ENCODE measurements around the gene CD58.
"Not testable (repeated sequence)": the region's sequence is repeated elsewhere in the genome, so short reads cannot be mapped to it uniquely, and the experiment has no call there.

The CD58 gene

DNA sequence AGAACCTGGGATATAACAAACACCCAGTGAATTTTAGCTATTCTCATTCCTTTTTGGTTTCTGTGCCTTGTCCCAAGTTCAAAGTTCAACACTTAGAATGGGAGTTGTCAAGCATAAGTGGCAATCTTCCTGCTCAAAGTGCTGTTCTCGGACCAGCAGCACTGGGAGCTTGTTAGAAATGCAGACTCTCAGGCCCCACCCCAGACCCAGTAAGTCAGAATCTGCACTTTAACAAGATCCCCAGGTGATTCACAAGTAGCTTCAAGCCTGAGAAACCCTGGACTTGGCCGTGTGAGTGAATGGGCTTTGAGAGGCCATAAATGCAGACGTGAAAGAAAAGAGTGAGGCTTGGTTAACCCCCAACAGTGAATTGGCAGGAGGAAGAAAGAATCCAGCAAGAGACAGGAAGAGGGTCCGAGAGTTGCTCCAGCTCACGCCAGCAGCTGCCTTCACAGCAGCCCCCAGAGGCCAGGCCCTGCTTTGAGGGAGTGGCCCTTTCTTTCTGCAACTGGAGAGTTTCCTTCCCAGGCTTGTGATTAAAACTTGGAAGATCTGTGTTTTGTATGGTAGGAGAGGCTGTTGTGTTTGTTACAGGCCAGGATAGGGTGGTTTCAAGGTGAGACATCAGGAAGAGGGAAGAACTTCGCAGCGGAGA, 21.3 kb upstream of the CD58 start:
- DNase-seq = not testable (repeated sequence)

DNA sequence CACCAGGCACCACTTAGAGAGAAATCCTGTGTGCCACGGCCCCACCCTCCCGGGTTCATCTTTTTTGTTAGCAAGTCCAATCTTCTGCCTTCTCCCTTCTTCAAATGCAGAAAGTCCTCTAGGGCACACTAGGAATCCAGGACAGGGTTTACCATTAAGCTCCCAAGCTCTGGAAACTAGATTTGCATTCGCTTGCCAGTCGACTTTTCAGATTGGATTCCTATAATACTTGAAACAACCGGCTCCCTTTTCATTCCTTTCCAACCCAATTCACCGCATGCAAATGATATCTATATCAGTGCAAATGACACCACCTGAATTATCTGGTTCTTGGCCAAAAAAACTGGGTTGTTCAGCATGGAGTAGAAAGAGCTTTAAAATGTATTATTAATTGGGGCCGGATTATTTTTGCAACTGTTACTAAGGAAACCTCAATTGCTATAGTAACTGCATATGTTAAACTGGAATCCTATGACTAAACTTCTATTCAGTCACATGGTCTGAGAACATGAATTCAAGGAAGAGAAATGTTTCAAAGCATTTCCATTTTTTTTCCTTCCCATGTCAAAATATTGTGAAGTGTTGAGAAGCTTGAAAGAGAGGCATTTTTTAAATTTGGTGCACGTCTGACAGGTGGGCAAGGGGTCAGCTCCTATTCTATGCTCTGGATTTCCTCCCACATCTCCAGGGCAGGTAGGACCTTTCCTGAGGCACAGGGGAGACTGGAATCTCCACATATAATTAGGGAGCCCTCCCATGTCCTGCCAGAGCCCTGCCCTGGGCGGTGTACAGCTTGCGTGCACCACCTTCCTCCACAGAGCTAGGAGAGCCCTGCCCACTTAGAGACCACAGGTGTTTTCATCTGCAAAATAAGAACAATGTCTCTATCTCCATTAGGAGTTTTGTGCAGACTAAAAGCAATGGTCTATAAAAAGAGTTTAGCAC, 20.5 kb upstream of the CD58 start:
- not testable (repeated sequence) for DNase-seq

DNA sequence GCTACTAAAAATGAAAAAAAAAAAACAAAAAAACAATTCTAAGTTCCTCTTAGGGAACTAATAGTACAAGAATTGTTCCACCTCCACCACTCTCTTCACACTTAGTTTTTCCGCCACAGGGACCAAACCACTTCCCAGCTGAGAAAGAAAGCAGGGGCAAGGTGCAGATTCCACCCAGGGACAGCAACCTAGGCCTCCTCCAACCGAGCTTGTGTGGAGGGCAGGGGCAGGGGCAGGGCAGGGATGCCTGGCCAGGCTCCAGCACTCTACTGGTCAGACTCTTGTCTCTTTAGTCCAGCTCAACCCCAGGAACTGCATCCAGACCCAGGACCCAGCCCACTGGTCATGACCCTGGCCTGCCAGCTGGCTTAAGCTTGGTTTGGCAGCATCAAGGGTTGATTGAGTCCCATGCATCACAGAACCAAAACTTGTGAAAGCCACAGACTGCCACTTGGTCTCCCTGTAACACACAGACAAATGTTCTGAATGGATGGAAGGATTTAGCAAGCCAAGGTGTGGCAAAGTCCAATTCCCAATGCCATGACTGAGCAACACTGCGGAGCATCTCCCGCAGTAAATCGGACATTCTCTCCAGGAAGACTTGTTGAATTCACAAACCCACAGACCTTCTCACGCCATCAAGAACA, 19.7 kb upstream of the CD58 start:
- not testable (repeated sequence) for DNase-seq

DNA sequence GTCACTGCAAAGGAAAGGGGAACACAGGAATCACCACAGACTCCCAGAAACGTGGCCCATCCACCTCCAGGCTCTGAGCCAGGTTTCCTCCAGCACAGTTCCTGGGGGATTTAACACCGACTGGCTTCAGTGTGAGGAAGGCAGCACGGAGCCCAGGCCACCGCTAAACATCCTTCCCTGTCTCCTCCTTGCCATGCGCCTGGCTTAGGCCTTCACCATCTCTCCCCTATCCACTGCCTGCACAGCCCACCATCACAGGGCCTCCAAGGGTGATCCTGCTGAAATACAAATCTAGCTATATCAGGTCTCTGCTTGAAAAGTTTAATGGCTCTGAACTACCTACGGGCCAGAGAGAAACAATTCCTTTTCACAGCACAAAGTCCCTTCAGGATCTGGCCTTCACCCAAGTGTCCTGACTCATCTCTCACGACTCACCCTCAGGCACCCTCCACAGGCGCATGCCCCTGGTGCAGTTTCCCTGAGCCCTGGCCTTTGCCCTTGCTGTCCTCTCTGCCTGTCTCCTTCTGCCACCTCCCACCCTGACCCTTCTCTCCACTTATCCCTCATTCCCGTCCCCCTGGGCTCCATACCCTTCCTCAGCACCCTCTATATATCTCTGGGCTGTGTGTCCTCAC, 18.4 kb upstream of the CD58 start:
- DNase-seq = not testable (repeated sequence)

DNA sequence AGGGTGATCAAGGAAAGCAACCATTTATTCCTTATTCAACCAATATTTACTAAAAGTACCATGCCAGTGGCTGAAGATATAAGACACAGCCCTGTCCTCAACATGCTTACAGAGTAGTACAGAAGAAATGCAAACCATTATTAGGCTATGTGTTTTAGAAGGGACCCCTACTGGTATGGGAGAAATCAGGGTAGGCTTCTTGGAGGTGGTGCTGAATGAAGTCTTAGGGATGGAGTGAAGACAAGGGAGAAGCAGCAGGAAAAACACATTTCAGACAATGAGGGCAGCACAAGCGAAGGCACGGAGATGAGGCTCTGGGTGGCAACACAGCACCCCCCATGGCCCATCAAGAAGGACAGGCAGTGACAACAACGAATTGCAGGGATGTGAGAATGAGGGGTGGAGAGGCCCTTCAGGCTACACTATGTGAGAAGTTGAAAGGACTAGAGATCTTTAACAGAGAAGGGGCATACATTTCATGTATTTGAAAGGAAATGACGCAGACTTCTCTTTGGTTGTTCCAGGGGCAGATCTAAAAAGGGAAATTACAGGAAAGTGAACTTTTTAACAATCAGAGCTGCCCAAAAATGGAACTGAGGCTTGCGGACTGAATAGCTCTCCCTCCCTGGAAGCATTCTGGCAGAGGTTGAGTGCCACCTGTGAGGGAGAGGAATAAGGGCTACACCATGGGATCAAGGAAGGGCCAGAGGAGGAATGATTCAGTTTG, 16.8 kb upstream of the CD58 start:
- no peak for DNase-seq

DNA sequence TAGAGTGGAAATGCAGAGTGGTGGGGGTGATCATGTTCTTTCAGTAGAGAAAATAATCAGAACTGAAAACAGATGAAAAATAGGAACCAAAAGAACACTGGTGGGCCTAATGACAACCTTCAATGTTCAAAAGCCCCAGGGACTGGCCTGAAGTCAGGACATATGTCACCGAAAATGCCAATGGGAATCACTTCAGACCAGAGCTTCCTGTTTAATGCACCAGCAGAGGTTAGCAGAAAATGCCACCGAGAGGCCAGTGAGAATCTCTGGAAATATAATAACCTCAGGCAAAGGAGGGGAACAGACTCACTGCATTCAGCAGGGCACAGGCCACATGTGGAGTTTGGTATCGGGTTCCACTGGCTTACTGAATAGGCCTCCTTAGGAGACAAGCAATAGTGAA, 15.9 kb upstream of the CD58 start:
- DNase-seq = no peak

DNA sequence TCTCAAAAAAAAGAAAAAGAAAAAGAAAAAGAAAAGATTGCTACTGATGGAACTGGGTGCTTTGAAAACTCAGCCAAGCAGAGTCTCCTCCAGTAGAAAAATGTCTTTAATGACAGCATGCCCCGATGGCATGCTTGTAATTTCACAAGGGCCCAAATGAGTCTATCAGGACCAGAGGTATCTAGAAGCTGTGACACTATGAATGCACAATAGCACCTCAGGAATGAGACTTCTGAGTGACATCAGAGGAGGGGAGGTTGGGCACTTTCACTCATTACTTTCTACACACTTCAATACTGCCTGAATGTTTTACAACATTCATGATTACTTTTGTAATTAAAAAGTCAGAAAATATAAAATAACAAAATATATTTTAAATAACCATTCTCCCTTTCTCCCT, 15.1 kb upstream of the CD58 start:
- DNase-seq = no peak

DNA sequence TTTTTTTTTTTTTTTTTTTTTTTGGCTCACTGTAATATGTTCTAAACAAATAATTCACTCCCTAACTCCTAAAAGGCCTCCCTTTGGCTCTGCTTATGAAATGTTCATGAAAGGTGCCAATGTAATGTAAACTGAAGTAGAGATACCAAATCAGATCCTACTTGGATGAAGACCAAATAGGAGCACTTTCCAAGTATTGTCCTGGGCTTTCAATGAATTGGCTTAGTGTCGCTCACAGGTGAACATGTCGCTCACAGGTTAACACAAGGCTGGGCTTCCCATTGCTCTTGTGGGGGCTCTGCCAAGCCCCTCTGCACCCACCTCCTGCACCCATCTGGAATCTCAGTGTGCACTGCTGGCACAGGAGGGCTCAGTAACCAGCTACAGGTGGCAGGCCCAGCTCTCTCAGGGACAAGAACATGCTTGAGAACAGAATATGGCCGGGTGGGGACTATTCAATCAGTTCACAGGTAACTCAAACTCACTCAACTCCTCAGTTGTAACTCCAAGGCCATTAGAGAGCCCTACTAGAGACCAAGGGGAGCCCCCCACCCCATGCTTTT, 10.6 kb upstream of the CD58 start:
- no peak for DNase-seq

DNA sequence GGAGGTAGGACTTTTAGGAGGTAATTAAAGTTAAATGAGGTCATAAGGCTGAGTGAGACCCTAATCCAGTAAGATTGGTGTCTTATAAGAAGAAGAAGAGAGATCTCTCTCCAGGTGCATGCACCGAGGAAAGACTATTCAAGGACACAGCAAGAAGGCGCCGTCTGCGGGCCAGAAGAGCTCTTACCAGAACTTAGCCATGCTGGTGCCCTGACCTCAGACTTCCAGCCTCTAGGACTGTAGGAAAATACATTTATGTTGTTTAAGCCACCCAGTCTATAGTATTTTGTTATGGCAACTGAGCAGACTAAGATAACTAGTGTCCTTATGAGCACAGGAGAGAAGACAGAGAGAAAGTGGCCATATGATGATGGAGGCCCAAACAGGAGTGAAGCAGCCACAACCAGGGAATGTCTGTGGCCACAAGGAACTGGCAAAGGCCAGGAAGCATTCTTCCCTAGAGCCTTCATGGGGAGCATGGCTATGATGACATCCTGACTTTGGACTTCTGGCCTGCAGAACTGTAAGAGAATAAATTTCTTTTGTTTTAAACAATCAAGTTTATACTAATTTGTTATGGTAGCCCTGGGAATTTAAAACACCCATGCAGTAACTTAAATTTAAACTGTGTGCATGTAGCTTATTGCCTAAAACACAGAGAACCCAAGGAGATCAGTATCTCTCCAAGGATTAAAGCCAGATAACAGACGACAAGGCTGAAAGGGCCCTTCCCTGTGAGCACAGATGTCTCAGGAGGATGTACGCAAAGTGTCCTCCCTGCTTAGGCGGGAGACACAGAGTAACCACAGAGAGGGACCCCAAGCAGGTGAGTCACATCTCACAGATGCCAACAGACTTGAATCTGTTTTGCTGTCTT, 9.9 kb upstream of the CD58 start:
- no peak for DNase-seq

DNA sequence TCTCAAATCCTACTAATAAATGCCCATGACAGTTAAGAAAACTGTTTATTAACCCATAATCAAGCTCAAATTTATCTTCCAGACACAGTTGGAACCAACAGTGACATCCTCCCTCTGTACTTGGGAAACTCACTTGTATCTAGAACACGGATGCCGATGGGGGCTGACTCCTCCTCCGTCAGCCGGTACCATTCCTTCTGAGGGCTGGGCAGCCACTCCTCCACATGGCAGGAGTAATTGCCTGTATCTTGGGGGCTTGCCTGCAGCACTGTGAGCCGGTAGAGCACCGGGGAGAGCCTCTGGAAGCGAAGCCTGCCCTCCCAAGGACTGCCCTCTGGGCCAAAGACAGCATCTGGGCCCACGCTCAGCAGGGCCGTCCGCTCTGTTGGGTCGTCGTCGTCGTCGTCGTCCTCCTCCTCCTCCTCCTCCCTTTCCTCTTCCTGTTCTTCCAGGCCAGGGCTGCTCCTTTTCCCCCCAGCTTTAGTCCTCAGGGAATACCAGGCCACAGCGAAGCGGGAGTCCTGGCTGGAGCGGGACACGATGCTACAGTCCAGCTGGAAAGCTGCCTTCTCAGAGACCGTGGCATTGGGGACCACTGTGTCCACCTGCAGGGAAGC, 8.5 kb upstream of the CD58 start:
- DNase-seq = no peak

DNA sequence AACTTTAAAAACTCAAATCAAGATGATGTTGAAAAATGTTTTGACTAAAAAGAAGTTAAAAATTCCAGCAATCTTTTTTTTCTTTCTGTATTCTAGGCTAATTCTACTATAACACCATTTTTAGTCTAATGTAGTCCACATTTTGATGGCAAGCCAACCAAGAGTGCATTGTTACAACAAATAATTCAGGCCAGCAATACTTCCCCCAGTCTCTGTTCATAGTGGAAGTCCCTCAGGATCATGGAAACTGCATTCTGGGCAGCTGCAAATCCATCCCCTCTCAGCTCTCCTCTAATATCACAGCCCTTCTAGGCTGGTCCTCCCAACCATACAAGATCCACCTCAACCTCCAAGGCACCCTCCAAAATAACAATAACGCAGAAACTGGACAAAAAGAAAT, 7.8 kb upstream of the CD58 start:
- DNase-seq = no peak

DNA sequence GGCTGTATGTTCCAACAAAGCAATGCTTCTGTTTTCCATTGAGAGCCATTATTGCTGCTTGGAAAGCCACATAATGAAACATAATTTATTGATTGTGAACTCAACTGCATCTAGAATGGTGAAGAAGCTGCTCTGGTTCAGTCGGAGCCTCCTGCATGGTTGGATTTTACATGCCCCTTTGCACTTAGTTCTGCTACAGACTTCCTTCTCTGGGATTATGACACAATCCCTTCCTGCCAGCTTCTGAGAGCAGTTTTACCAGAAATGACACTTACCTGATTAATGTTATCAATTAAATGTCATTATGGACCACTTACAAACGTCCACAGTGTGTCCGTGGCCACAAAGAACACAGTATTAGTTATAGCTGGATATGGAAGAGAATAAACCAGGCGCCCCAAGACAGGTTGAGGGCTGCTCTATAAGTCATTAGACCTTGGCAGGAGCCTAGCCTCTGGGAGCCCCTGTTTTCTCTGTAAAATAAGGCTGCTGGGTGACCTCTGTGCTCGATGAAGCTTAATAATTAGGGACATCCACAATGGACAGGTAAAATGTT, 7.0 kb upstream of the CD58 start:
- no peak for DNase-seq

DNA sequence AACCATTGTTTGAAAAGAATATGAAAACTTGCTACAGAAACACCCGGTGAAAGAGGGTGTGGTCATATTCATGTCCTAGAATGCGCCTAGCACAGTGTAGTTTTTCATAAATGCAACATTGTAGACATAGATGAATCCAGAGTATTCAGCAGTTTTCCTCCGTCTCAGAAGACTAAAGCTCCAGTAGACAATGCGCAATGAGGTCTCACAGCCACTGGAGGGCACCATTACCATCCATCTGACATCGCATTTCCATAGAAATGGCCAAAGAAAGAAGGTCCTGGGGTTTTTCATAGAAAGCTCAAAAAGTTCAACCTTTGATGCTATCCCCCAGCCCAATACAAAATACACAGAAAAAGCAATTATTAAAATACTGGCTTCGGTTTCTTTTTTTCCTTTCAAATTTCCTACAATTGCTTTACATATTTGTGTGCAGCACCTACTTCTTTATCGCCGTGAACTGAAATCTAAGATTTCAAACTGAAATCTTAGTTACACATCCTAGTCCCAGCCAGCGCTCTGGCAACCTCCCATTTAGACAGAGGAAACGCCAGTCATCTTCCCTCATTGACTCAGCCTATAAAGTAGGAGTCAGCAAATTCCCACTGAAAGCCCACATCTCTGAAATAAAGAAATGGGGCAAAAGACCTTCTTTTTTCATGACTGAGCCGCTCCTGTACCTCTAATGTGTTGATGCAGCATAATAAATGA, 3.9 kb upstream of the CD58 start:
- DNase-seq = peak; percentile 65 to 83

DNA sequence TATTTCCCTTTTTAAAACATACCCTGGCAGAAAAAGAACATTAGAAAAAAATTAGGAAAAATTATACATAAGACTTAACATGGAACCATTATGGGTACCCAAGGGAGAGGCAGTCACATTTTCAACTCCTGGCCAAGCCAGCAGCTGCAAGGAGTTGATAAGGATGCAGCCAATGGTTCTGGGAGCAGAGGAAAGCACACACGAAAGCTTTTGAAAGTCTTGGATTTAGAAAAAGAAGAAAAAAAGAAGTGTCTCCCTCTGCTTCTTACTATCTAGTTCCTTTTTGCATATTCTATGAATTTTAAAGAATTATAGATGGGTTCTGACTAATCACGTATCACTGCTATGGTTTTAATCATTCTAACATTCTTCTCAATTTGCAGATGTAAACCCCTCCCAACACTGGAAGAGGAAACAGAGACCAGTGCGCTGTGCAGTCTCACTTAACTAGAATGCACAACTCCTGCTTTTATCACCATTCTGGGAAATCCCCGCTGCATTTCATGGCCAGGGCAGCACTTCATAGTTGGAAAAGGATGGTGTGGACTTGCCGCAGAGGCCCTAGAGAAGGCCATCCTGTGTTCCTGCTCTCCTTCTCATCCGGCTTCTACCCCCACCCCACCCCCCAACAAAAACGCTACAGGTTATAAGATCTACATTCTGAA, 2.7 kb upstream of the CD58 start:
- DNase-seq = no peak

DNA sequence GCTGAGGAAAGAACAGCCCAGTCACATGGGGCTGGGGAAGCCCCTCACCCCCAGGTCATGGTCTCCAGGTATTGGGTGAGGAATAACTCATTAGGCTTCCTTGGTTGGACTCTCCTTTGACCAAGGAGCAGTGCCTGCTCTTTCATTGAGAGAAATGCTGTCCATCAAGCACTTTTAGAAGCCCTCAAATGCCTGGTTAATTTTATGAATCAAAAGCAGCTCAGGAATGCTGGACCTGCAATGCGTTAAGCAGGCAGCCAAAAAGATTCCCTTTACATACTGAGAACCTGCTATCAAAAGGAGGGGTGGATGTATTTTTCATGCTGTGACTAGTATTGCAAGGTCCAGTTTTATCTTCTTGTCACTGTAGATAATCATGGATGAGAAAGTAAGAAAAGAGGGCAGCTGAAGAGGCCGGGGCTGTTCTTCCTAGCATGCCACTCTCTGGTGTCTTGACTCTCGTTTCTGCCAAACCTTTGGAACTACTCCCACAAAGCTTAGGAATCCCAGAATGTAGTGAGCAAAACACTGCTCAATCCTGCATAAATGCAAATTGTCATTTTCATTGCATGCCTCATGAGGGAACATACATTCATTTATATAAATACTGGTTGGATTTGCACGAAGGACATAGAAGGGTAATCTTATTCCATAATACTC, 2.1 kb upstream of the CD58 start:
- no peak for DNase-seq

DNA sequence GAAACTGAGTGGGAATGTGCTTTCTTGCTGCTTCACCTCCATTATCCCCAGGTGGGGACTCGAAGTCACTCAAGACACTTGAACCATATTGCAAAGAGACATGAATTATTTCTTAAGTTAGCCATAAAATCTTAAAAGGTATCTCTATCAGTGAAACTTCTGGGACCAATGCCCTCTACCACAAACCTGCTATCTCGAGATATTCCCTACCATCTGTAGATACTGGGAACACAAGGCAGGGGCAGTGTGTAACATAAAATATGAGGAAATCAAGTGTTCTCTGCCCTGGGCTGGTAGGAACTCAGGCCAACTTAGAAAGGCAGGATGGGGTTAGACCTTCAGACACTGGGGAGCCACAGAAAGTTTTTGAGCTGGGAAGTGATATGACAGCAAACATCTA, 1.3 kb upstream of the CD58 start:
- DNase-seq = no peak

DNA sequence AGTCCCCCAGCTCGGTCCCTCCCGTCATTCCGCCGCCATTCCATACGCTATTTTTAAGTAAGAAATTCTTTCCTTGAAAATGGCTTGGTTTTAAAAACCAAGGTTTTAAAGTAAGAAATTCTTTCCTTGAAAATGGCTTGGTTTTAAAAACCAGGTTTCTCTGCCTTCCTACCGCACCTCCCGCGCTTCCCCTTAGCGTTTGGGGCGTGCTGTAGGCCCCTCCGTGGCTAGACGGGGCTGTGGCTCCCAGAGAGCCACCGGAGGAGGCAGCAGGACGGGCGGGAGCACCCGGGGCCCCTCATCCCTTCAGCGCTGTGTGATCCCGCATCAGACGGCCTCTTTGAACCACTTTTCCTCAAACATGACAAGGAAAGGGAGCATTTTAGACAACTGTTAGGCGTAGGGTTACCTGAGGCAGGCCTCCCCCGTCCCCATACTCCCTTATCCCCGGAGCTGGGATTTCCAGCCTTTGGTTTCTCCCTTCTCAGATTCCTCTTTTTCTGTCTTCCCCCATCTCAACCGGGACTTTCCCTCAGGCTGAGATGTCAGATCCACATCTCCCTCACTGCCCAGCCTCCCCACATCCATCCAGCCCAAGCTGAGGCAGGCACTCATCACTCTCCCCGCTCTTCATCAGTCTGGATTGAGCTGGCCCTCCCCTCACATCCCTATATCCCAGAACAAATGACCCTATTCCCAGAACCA, 541 bp upstream of the CD58 start:
- DNase-seq = no peak

DNA sequence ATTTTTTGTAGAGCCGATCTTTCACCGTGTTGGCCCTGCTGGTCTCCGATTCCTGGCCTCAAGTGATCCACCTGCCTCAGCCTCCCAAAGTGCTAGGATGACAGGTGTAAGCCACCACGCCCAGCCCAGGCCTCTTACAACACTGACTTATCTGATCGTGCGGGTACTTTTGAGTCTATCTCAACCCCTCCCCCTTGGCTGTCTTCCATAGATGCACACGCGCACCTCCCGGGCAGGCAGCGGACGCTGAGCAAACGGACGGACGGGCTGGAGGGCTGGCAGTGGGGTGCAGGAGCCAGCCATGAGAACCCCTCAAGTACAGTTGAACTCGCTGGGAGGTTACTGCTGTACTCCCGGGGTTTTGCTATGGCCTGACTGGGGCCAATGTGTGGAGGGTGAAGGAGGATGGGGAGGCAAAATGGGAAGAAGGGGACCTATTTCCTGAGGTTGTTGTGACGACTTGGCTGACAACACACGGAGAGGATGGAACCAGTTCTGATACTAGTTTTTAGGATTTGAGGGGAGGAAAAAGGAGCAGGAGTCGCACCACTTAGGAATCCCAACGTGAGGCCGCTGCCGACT, 959 bp downstream of the CD58 start:
- peak; percentile 14 to 57 for DNase-seq
